Lung (tissue), 12 donors: ENCODE data around the gene FOXO6. TPM values are rescaled to one million over a fixed set of nuclear protein-coding genes. Genes with fewer than 3 reads are reported as not detected.

Experiments
- ATAC-seq: fragments of 200-7000 bp; cut with Tn5 transposase; one replicate; pipeline ENCODE4 v1.9.1; 2020; ENCODE audit warnings: moderate number of reproducible peaks; ENCODE audit not compliant: insufficient read depth, low FRiP score
- DNase-seq, 3 donors: peaks; one replicate each; pipeline ENCODE4 v3.0.0-alpha.2; 2013 to 2017
- H3K27ac ChIP-seq, 2 donors: one replicate each; pipeline ENCODE4 v1.5.1; 2013; ENCODE audit warnings: mild to moderate bottlenecking in 2 of 2, moderate library complexity in 2 of 2, control low read depth in 1 of 2, inconsistent platforms in 1 of 2, low read depth in 1 of 2, low read length in 1 of 2
- H3K27me3 ChIP-seq, 3 donors: one replicate each; pipeline ENCODE4 v1.5.1; 2013; ENCODE audit warnings: low read length in 2 of 3; ENCODE audit not compliant: control insufficient read depth in 3 of 3, insufficient read depth in 3 of 3
- H3K36me3 ChIP-seq, 4 donors: one replicate each; pipeline ENCODE4 v1.5.1; 2013; ENCODE audit warnings: low read length in 4 of 4, mild to moderate bottlenecking in 1 of 4, moderate library complexity in 1 of 4; ENCODE audit not compliant: control insufficient read depth in 4 of 4, insufficient read depth in 4 of 4
- H3K4me1 ChIP-seq, 5 donors: one replicate each; pipeline ENCODE4 v1.5.1; 2013; ENCODE audit warnings: low read length in 5 of 5, mild to moderate bottlenecking in 2 of 5, moderate library complexity in 1 of 5; ENCODE audit not compliant: control insufficient read depth in 5 of 5, insufficient read depth in 5 of 5
- H3K4me3 ChIP-seq: one replicate; pipeline ENCODE4 v1.5.1; 2013; ENCODE audit warnings: mild to moderate bottlenecking, control low read depth, moderate library complexity
- H3K9ac ChIP-seq, 2 donors: one replicate each; pipeline ENCODE4 v1.5.1; 2013; ENCODE audit warnings: low read length in 2 of 2, control low read depth in 1 of 2; ENCODE audit not compliant: insufficient read depth in 1 of 2
- H3K9me3 ChIP-seq, 4 donors: one replicate each; pipeline ENCODE4 v1.5.1; 2013; ENCODE audit warnings: low read length in 3 of 4, mild to moderate bottlenecking in 1 of 4, moderate library complexity in 1 of 4; ENCODE audit not compliant: control insufficient read depth in 4 of 4, insufficient read depth in 3 of 4
- CTCF ChIP-seq: IDR thresholded peaks from 2 replicates; pipeline ENCODE4 v1.5.1; 2012; ENCODE audit warnings: mild to moderate bottlenecking; ENCODE audit errors: control extremely low read depth, extremely low read depth
- WGBS, 2 donors: extraction: QIAGEN DNeasy Blood & Tissue Kit; methylation state at CpG; one replicate each; pipeline ENCODE4 v1.1.7; 2013; 5-methylcytosine and 5-hydroxymethylcytosine counted together
- polyA plus RNA-seq, 2 donors: library from polyadenylated mRNA; stranded (reverse); fragments of 200-250 nt; gene quantifications; one replicate each; pipeline ENCODE4 v1.2.1, GENCODE V29; 2013
- total RNA-seq, 2 donors: library from RNA; depleted of rRNA in 1 of 2; stranded (reverse); fragments of >200 nt in 1 of 2; gene quantifications; one replicate each; pipeline ENCODE4 v1.2.1, GENCODE V29; 2014 to 2021
- donor health status: control.
- donor health status: control.
- donor health status: Bipolar disorder and iron deficiency.
- donor health status: healthy.
- donor health status: DM: yes; HTN: yes; CAD: no.

FOXO6 gene
- total and polyA plus RNA-seq, 4 donors, result 0.22 to 2.9 (median 0.86) TPM

DNA sequence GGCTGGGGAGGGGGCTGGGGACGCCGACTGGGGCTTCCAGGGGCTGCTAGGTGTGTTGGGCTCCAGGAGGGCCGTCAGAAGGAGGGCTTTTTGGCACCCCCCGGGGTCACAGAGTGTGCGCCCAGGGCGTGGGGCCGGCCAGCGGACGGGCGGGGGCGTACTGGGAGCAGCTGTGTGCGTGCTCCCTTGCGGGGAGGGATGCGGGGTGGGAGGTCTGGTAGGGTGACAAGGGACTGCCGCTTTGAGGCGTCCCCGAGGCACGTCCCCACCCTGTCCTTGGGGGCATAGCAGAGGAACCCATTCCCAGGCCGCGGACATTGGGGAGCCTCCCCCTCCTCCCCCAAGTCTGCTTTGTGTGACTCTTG, 1.1 kb downstream of the FOXO6 start:
- H3K27me3 ChIP-seq, result peaks cover 0 to 16% (median 12%) of the 10 kb centered on the region in 3 donors
- H3K4me3 ChIP-seq, result no peak overlapping the region
- peaks cover 4 to 48% (median 10%) of the 10 kb centered on the region in 5 donors for H3K4me1 ChIP-seq
- ATAC-seq, result no peak
- no peaks in the 10 kb centered on the region for H3K36me3 ChIP-seq
- 13 to 14% methylated on average over 17 to 20 of the region's 20 CpGs for WGBS, 2 donors
- no peak overlapping the region for H3K27ac ChIP-seq
- H3K9ac ChIP-seq, result no peak overlapping the region
- no peaks in the 10 kb centered on the region for H3K9me3 ChIP-seq
- TF ChIP-seq CTCF, result no peak
- DNase-seq, result no peak

- Histone ChIP-seq H3K4me1 (peaks cover 4 to 42% (median 8%) of the 10 kb centered on the region in 5 donors), H3K9me3 (no peaks in the 10 kb centered on the region), H3K36me3 (no peaks in the 10 kb centered on the region), H3K27me3 (peaks cover 0 to 16% (median 13%) of the 10 kb centered on the region in 3 donors), H3K9ac (no peak overlapping the region), H3K4me3 (no peak overlapping the region), H3K27ac (no peak overlapping the region)
- DNase-seq (no peak), ATAC-seq (no peak)
- 66% methylated on average over 8 of the region's 8 CpGs for WGBS, 2 donors
- TF ChIP-seq CTCF, result no peak
Measured at GRCh38 chr1:41362749-41363590, 1.7 kb downstream of the FOXO6 start.

DNA sequence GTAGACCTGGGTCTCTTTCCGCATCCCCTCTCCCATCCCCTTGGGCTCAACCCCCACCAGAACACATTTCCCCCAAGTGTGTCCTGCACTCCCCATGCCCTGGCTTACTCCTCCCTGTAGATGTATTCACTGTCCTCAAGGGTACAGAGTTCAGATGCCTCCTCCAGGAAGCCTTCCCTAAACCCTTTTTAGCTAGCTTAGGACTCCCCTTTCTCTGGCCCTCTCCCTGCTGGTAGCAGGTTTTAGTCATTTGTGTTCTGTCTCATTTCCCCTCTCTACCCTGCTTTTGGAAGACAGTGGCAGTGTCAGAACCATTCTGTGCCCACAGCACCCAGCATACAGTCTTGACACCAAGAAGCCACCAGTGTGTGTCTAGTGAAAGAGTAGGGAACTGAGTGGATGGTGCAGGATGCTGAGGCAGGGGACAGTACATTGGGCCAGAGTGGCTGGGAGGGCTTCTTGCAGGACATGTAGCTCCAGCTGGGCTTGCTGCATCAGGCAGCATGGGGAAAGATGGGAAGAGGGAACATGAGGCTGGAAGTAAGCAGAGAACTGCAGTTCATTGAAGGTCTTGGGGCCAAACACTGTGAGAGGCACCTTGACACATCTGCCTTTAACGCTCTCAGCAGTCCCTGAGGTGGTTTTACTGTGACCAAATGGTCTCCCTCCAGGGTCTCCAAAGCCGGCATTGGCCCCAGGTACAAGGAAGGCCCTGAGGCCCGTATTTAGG, 2.5 kb downstream of the FOXO6 start:
- no peak for ATAC-seq
- H3K27me3 ChIP-seq, result peaks cover 0 to 16% (median 13%) of the 10 kb centered on the region in 3 donors
- H3K27ac ChIP-seq, result no peak overlapping the region
- H3K4me3 ChIP-seq, result no peak overlapping the region
- no peak for TF ChIP-seq CTCF
- peaks cover 3 to 35% (median 6%) of the 10 kb centered on the region in 5 donors for H3K4me1 ChIP-seq
- H3K9me3 ChIP-seq, result no peaks in the 10 kb centered on the region
- no peaks in the 10 kb centered on the region for H3K36me3 ChIP-seq
- WGBS, 2 donors, result 95 to 96% methylated on average over 3 to 4 of the region's 4 CpGs
- no peak for DNase-seq
- no peak overlapping the region for H3K9ac ChIP-seq
